ENCODE measurements around the gene COL7A1.
"Not testable (repeated sequence)": the region's sequence is repeated elsewhere in the genome, so short reads cannot be mapped to it uniquely, and the experiment has no call there.

COL7A1 gene

GRCh38 chr3:48560648-48561018 is 34.5 kb downstream of the COL7A1 start:
- DNase-seq = no peak

- DNase-seq = no peak
Observed at GRCh38 chr3:48558493-48559134, 36.5 kb downstream of the COL7A1 start.

GRCh38 chr3:48556796-48557626 is 38.1 kb downstream of the COL7A1 start, which contains the start of gene PFKFB4:
TSS of gene PFKFB4 (minus strand) at chr3:48556803. CDS start at chr3:48556777, 26 bp downstream.
- DNase-seq = peak; percentile 99

- DNase-seq = no peak
Observed at GRCh38 chr3:48555949-48556795, 39.0 kb downstream of the COL7A1 start.

- no peak for DNase-seq
Observed at GRCh38 chr3:48555231-48555948, 39.7 kb downstream of the COL7A1 start.

- DNase-seq = no peak
Observed at GRCh38 chr3:48553886-48554845, 41.0 kb downstream of the COL7A1 start.

GRCh38 chr3:48553361-48553760 is 41.8 kb downstream of the COL7A1 start:
- DNase-seq = no peak

GRCh38 chr3:48552111-48552951 is 42.8 kb downstream of the COL7A1 start:
- no peak for DNase-seq

GRCh38 chr3:48551651-48552050 is 43.5 kb downstream of the COL7A1 start:
- DNase-seq = not testable (repeated sequence)

- DNase-seq = peak; percentile 75
Observed at GRCh38 chr3:48548729-48549705, 46.1 kb downstream of the COL7A1 start.

GRCh38 chr3:48548126-48548525 is 47.0 kb downstream of the COL7A1 start:
- DNase-seq = no peak

- DNase-seq = no peak
Observed at GRCh38 chr3:48546203-48546829, 48.8 kb downstream of the COL7A1 start.

GRCh38 chr3:48544141-48544540 is 51.0 kb downstream of the COL7A1 start:
- no peak for DNase-seq

GRCh38 chr3:48543271-48543866 is 51.8 kb downstream of the COL7A1 start:
- DNase-seq = no peak

GRCh38 chr3:48538451-48538850 is 56.7 kb downstream of the COL7A1 start:
- DNase-seq = no peak

- no peak for DNase-seq
Observed at GRCh38 chr3:48536785-48537184, 58.3 kb downstream of the COL7A1 start.

- DNase-seq = no peak
Observed at GRCh38 chr3:48536116-48536515, 59.0 kb downstream of the COL7A1 start.

GRCh38 chr3:48535578-48535977 is 59.6 kb downstream of the COL7A1 start:
- DNase-seq = no peak

Measured in activated CD4-positive, alpha-beta T cell treated with anti-CD3 and anti-CD28 coated beads for 1 hour (primary cell).